Measurements from ENCODE around the gene DISC1. TPM values are rescaled to one million over a fixed set of nuclear protein-coding genes. Genes with fewer than 3 reads are reported as not detected.
A peak's percentile ranks its signal among the peaks of the same experiment; 100 is the strongest.

The DISC1 gene
- polyA plus RNA-seq, 1 donor from 2014 or later: 0.68 TPM

DNA sequence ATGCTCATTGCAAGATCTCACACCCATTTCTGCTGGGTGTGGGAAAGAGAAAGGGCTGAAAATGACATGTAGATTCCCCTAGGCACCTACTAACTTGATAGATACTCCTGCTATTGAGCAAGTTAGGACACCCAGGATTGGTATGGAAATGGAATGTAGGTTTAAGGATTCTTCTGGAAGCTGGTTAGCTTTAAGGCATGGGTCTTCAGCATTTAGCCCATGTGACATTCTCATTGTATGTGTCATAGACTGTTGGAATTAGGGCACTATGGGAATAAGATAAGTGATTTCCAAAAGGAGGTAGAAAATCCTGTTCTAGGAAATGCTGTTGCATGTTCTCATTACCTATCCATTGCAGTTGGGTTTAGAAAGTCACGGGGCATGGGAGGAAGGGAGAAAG lies 76.2 kb downstream of the DISC1 start:
- Mint-ChIP-seq H3K4me3 (no peak overlapping the region), H3K9me3 (no peaks in the 10 kb centered on the region), H3K27ac (no peak overlapping the region), H3K4me1 (peaks cover 8 to 11% (median 10%) of the 10 kb centered on the region in 3 donors), H3K27me3 (peaks cover 3% of the 10 kb centered on the region), H3K36me3 (peaks cover 10% of the 10 kb centered on the region)

DNA sequence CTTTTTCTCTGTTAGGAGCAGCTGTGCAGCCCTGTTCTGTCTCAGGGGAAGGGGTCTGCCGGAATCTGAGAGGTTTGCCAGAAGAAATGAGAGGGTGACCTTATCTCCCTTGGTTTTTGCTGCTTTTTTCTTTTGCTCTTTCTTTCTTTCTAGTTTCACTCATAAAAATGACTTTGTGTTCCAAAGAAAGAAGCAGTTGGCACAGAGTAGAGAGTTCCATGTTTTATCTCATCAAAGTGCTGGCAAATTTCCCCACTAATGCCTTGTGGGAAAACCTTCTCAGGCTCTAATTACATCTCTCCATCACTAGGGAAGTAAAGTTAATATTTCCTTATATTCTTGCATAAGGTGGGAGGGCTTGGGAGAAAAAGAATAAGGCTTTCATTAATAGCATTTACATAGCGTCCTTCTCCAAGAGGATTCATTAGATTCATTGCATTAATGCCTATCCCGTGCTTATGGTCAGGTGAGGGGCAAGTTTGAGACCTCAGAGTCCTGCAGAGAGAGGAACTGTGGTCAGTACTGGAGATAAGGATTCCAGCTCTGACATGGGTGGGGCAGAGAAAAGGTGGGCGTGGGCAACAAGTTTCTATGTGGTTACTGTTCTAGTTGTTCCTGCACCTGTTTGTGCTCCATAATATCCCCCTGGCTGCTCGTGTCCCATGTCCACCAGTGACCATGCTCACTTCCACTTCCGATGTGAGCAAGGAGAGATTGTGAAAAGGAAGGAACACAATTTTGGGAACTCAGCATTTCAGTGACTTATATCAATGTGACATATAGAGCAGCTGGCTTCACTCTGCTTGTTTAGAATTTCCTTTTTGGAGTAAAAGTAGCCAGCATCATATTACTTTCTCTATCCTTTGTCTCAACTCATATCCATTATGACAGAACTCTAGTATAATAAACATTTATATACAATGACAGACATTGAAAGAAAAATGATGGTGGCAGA lies 79.5 kb downstream of the DISC1 start:
- no peak overlapping the region for H3K27ac Mint-ChIP-seq
- H3K27me3 Mint-ChIP-seq: peaks cover 3% of the 10 kb centered on the region
- H3K9me3 Mint-ChIP-seq: no peaks in the 10 kb centered on the region
- H3K4me3 Mint-ChIP-seq: no peak overlapping the region
- peaks cover 4% of the 10 kb centered on the region for H3K36me3 Mint-ChIP-seq
- H3K4me1 Mint-ChIP-seq: peaks cover 0 to 12% (median 5%) of the 10 kb centered on the region in 3 donors

GRCh38 chr1:231706934-231707333 lies 80.3 kb downstream of the DISC1 start:
- no peak overlapping the region for H3K4me3 Mint-ChIP-seq
- peaks cover 0 to 14% (median 5%) of the 10 kb centered on the region in 3 donors for H3K4me1 Mint-ChIP-seq
- no peaks in the 10 kb centered on the region for H3K9me3 Mint-ChIP-seq
- H3K36me3 Mint-ChIP-seq: peaks cover 4% of the 10 kb centered on the region
- peaks cover 3% of the 10 kb centered on the region for H3K27me3 Mint-ChIP-seq
- H3K27ac Mint-ChIP-seq: no peak overlapping the region

GRCh38 chr1:231707407-231707806 lies 80.8 kb downstream of the DISC1 start:
- no peak overlapping the region for H3K27ac Mint-ChIP-seq
- no peaks in the 10 kb centered on the region for H3K9me3 Mint-ChIP-seq
- peaks cover 4% of the 10 kb centered on the region for H3K36me3 Mint-ChIP-seq
- H3K27me3 Mint-ChIP-seq: peaks cover 3% of the 10 kb centered on the region
- no peak overlapping the region for H3K4me3 Mint-ChIP-seq
- H3K4me1 Mint-ChIP-seq: peaks cover 0 to 14% (median 5%) of the 10 kb centered on the region in 3 donors

DNA sequence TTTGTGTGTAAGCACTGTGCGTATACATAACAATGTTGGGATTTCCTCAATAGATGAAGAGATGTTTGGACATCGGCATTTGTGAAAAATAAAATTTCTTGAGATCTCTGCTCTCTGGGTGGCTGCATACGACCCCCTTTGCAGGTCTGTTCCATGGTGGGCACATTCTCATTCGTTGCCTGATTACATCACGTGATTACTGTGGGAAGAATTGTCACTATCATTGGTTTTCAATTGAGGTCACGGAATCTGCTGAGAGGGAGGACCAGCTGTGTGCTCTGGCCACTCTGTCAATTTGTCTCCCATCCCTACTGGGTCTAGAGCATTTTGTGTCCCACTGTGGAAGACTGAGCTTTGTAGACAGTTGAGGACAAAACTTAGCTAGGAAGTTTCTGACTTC lies 81.8 kb downstream of the DISC1 start:
- Mint-ChIP-seq H3K27ac (peak overlapping the region in 1 of 3 donors; percentile 11), H3K4me1 (peaks cover 0 to 14% (median 5%) of the 10 kb centered on the region in 3 donors), H3K36me3 (no peaks in the 10 kb centered on the region), H3K4me3 (no peak overlapping the region), H3K27me3 (peaks cover 3% of the 10 kb centered on the region), H3K9me3 (peaks cover 0 to 9% (median 0%) of the 10 kb centered on the region in 3 donors)

- peaks cover 0 to 10% (median 0%) of the 10 kb centered on the region in 3 donors for H3K9me3 Mint-ChIP-seq
- no peak overlapping the region for H3K27ac Mint-ChIP-seq
- no peaks in the 10 kb centered on the region for H3K36me3 Mint-ChIP-seq
- H3K4me1 Mint-ChIP-seq: peaks cover 0 to 12% (median 5%) of the 10 kb centered on the region in 3 donors
- peaks cover 2% of the 10 kb centered on the region for H3K27me3 Mint-ChIP-seq
- no peak overlapping the region for H3K4me3 Mint-ChIP-seq
Observed at GRCh38 chr1:231714440-231714839, 87.8 kb downstream of the DISC1 start.

GRCh38 chr1:231715816-231716722 lies 89.5 kb downstream of the DISC1 start:
- H3K27ac Mint-ChIP-seq: no peak overlapping the region
- H3K4me1 Mint-ChIP-seq: peaks cover 5 to 15% (median 8%) of the 10 kb centered on the region in 3 donors
- peaks cover 2% of the 10 kb centered on the region for H3K27me3 Mint-ChIP-seq
- H3K9me3 Mint-ChIP-seq: peaks cover 0 to 10% (median 0%) of the 10 kb centered on the region in 3 donors
- no peak overlapping the region for H3K4me3 Mint-ChIP-seq
- no peaks in the 10 kb centered on the region for H3K36me3 Mint-ChIP-seq

DNA sequence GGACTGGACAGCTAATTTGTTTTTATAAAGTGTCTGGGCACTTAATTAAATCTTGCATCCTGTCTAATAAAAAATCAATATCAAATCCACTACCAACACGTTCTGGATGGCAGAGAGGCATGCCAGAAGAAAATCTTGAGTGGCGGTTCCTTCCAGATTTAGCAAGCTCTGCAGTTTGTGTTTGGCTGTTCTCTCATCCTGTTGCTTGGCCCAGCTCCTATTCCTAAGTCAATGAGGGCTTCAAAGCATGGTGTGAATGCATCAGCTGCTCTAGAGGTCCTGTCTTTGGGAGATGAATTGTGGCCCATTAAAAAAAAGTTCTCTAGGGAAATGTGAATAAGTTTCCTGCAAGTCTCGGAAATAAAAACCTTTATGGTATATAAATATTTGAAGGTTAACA lies 90.3 kb downstream of the DISC1 start:
- H3K27me3 Mint-ChIP-seq: peaks cover 2% of the 10 kb centered on the region
- no peaks in the 10 kb centered on the region for H3K36me3 Mint-ChIP-seq
- peaks cover 0 to 10% (median 0%) of the 10 kb centered on the region in 3 donors for H3K9me3 Mint-ChIP-seq
- H3K4me1 Mint-ChIP-seq: peaks cover 5 to 15% (median 8%) of the 10 kb centered on the region in 3 donors
- H3K4me3 Mint-ChIP-seq: no peak overlapping the region
- H3K27ac Mint-ChIP-seq: no peak overlapping the region

GRCh38 chr1:231719485-231720183 lies 93.0 kb downstream of the DISC1 start:
- Mint-ChIP-seq H3K9me3 (no peaks in the 10 kb centered on the region), H3K4me3 (peak overlapping the region in 1 of 4 donors; percentile 55), H3K36me3 (peaks cover 2% of the 10 kb centered on the region), H3K27me3 (peaks cover 2% of the 10 kb centered on the region), H3K4me1 (peaks cover 5 to 22% (median 15%) of the 10 kb centered on the region in 3 donors), H3K27ac (peak overlapping the region in 1 of 3 donors; percentile 34)

GRCh38 chr1:231720652-231721325 lies 94.2 kb downstream of the DISC1 start:
- no peaks in the 10 kb centered on the region for H3K9me3 Mint-ChIP-seq
- peaks cover 3% of the 10 kb centered on the region for H3K36me3 Mint-ChIP-seq
- H3K4me3 Mint-ChIP-seq: peak overlapping the region in 2 of 4 donors; percentile 30 to 33
- peaks cover 2% of the 10 kb centered on the region for H3K27me3 Mint-ChIP-seq
- H3K27ac Mint-ChIP-seq: peak overlapping the region in 2 of 3 donors; percentile 24 to 40
- H3K4me1 Mint-ChIP-seq: peaks cover 5 to 26% (median 21%) of the 10 kb centered on the region in 3 donors

GRCh38 chr1:231721436-231721835 lies 94.8 kb downstream of the DISC1 start:
- peak overlapping the region in 1 of 3 donors; percentile 24 for H3K27ac Mint-ChIP-seq
- H3K9me3 Mint-ChIP-seq: no peaks in the 10 kb centered on the region
- peaks cover 5 to 26% (median 21%) of the 10 kb centered on the region in 3 donors for H3K4me1 Mint-ChIP-seq
- H3K36me3 Mint-ChIP-seq: peaks cover 3% of the 10 kb centered on the region
- peaks cover under 1% of the 10 kb centered on the region for H3K27me3 Mint-ChIP-seq
- no peak overlapping the region for H3K4me3 Mint-ChIP-seq

- Mint-ChIP-seq H3K27ac (no peak overlapping the region), H3K4me3 (no peak overlapping the region), H3K9me3 (no peaks in the 10 kb centered on the region), H3K4me1 (peaks cover 5 to 26% (median 21%) of the 10 kb centered on the region in 3 donors), H3K36me3 (peaks cover 3% of the 10 kb centered on the region), H3K27me3 (no peaks in the 10 kb centered on the region)
Observed at GRCh38 chr1:231722356-231722755, 95.8 kb downstream of the DISC1 start.

DNA sequence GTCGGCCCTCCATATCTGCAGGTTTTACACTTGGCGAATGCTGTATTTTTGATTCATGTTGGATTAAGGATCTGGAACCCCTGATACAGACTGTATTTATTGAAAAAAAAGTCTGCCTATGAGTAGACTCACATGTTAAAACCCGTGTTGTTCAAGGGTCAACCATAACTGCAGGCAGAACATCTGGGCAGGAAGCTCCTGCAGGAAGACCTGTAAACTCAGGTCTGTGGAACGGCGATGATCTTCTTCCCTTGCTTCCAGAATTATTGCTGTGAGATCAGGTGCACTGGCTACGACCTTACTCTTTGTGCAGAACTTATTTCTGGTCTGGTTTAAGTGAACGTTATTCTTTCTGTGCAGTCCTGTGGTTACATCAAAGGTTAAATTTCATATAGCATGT lies 96.6 kb downstream of the DISC1 start:
- Mint-ChIP-seq H3K27me3 (no peaks in the 10 kb centered on the region), H3K9me3 (no peaks in the 10 kb centered on the region), H3K36me3 (peaks cover 3% of the 10 kb centered on the region), H3K27ac (no peak overlapping the region), H3K4me3 (peak overlapping the region in 1 of 4 donors; percentile 22), H3K4me1 (peaks cover 5 to 26% (median 21%) of the 10 kb centered on the region in 3 donors)

GRCh38 chr1:231724041-231724440 lies 97.5 kb downstream of the DISC1 start:
- Mint-ChIP-seq H3K27ac (no peak overlapping the region), H3K4me3 (peak overlapping the region in 1 of 4 donors; percentile 2), H3K4me1 (peaks cover 5 to 26% (median 21%) of the 10 kb centered on the region in 3 donors), H3K9me3 (no peaks in the 10 kb centered on the region), H3K27me3 (no peaks in the 10 kb centered on the region), H3K36me3 (peaks cover 3% of the 10 kb centered on the region)

All from IgD-negative memory B cell (primary cell).